Hepatocyte (in vitro differentiated cells): ENCODE data around the gene SPEG. TPM values are rescaled to one million over a fixed set of nuclear protein-coding genes. Genes with fewer than 3 reads are reported as not detected.
A peak's percentile ranks its signal among the peaks of the same experiment; 100 is the strongest.

ENCODE experiments used
- DNase-seq: peaks from one replicate; pipeline ENCODE4 v3.0.0-alpha.2; 2016; ENCODE audit warnings: low spot score
- H2AFZ ChIP-seq: fragments of 200-600 bp; sonication (generic); 2 replicates; pipeline ENCODE4 v1.6.0; 2016; ENCODE audit warnings: antibody characterized with exemption, mild to moderate bottlenecking
- H3K27ac ChIP-seq: fragments of 200-600 bp; sonication (generic); 2 replicates; pipeline ENCODE4 v1.5.1; 2016; ENCODE audit warnings: mild to moderate bottlenecking
- H3K27me3 ChIP-seq: fragments of 200-600 bp; sonication (generic); 2 replicates; pipeline ENCODE4 v1.6.1; 2016
- H3K36me3 ChIP-seq: fragments of 200-600 bp; sonication (generic); replicated peaks from 2 replicates; pipeline ENCODE4 v1.5.1; 2016; ENCODE audit warnings: low read depth; ENCODE audit not compliant: insufficient read depth
- H3K4me1 ChIP-seq: fragments of 200-600 bp; sonication (generic); 2 replicates; pipeline ENCODE4 v1.5.1; 2016; ENCODE audit warnings: mild to moderate bottlenecking, moderate library complexity; ENCODE audit not compliant: insufficient read depth
- H3K4me2 ChIP-seq: fragments of 200-600 bp; sonication (generic); 2 replicates; pipeline ENCODE4 v1.6.0; 2016
- H3K4me3 ChIP-seq: fragments of 200-600 bp; sonication (generic); 2 replicates; pipeline ENCODE4 v1.5.1; 2016; ENCODE audit warnings: mild to moderate bottlenecking
- H3K79me2 ChIP-seq: fragments of 200-600 bp; sonication (generic); 2 replicates; pipeline ENCODE4 v1.6.0; 2017; ENCODE audit warnings: mild to moderate bottlenecking
- H3K9me2 ChIP-seq: fragments of 200-600 bp; sonication (generic); replicated peaks from 2 replicates; pipeline ENCODE4 v1.6.0; 2017; ENCODE audit warnings: mild to moderate bottlenecking; ENCODE audit not compliant: insufficient read depth
- H3K9me3 ChIP-seq: fragments of 200-600 bp; sonication (generic); 2 replicates; pipeline ENCODE4 v1.5.1; 2016; ENCODE audit warnings: low read depth, mild to moderate bottlenecking
- H4K20me1 ChIP-seq: fragments of 200-600 bp; sonication (generic); 2 replicates; pipeline ENCODE4 v1.6.0; 2016; ENCODE audit warnings: mild to moderate bottlenecking; ENCODE audit not compliant: insufficient read depth, poor library complexity, severe bottlenecking
- CTCF ChIP-seq: fragments of 200-600 bp; sonication (generic); IDR thresholded peaks from 2 replicates; pipeline ENCODE4 v1.5.1; 2016; ENCODE audit warnings: antibody characterized with exemption, mild to moderate bottlenecking; ENCODE audit not compliant: poor library complexity
- EZH2 ChIP-seq: fragments of 200-600 bp; sonication (generic); IDR thresholded peaks from 2 replicates; pipeline ENCODE4 v1.6.1; 2016; ENCODE audit warnings: antibody characterized with exemption, mild to moderate bottlenecking, borderline replicate concordance
- EZH2phosphoT487 ChIP-seq: fragments of 200-600 bp; sonication (generic); IDR thresholded peaks from one replicate; pipeline ENCODE4 v1.6.1; 2018; ENCODE audit warnings: antibody characterized with exemption, mild to moderate bottlenecking, low read depth, moderate library complexity; ENCODE audit not compliant: unreplicated experiment, severe bottlenecking
- WGBS: methylation state at CpG from one replicate; pipeline ENCODE4 v1.1.6; 2016; ENCODE audit warnings: low lambda C conversion rate; ENCODE audit errors: missing lambda C conversion rate; 5-methylcytosine and 5-hydroxymethylcytosine counted together
- polyA plus RNA-seq: library from polyadenylated mRNA; unstranded; fragments of >200 nt; fragmentation: Nextera tagmentation; extraction: Ambion mirVana; gene quantifications from 2 replicates; pipeline ENCODE4 v1.2.1, GENCODE V29; 2016
- total RNA-seq: library from RNA; depleted of rRNA; stranded (reverse); fragments of >200 nt; gene quantifications from 2 replicates; pipeline ENCODE4 v1.2.3, GENCODE V29; 2014

The SPEG gene
- total and polyA plus RNA-seq, 2 experiments from 2014 or later: 21.6 to 40.0 TPM

- no peaks in the 10 kb centered on the region for H4K20me1 ChIP-seq
- H3K9me3 ChIP-seq: no peaks in the 10 kb centered on the region
- no peak overlapping the region for H3K4me3 ChIP-seq
- H3K9me2 ChIP-seq: no peaks in the 10 kb centered on the region
- WGBS: 62% methylated on average over 2 of the region's 4 CpGs
- no peak for TF ChIP-seq CTCF
- no peak for TF ChIP-seq EZH2phosphoT487
- no peak for TF ChIP-seq EZH2
- H3K27me3 ChIP-seq: peaks cover 15% of the 10 kb centered on the region
- DNase-seq: no peak
- peak overlapping the region; percentile 90 for H3K4me2 ChIP-seq
- no peaks in the 10 kb centered on the region for H3K36me3 ChIP-seq
- H2AFZ ChIP-seq: no peak overlapping the region
- peaks cover 29% of the 10 kb centered on the region for H3K4me1 ChIP-seq
- no peaks in the 10 kb centered on the region for H3K79me2 ChIP-seq
- no peak overlapping the region for H3K27ac ChIP-seq
These were observed 73.7 kb downstream of the SPEG start for GRCh38 chr2:219508444-219508734.

DNA sequence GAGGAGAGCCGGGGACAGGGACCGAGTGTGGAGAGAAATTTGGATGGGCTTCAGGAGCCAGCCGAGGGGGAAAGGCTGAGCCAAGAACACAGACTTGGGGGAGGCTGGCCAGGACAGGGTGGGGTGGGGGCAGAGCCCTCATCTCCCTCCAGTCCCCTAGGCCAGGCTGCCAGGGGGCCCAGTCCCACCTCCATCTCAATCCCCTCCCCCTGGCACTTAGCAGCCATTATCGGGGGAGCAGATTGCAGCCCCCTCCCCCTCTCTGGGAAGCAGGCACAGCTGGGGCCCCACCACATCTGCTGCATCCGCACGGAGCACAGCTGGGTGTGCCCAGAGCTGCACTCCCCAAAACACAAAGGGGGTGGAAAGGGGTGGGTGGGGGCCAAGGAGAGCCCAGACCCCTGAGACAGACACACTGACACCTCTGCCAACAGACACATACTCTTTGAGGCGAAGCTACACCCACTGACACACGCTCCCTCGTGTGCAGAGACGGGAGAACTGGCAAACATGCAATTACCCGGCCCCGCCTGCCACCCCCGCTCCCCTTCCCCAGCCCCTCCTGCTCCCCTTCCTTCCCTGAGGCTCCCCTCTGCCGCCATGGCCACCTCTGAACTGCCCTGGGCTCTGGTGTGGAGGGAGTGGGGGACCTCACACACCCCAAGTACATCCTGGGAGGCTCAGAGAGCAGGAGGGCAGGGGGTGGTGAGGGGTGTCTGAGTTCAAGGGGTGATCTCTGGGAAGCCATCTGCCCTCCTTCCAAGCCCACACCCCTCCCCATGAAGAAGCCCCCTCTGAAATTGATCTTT, 74.5 kb downstream of the SPEG start:
- Histone ChIP-seq H3K36me3 (no peaks in the 10 kb centered on the region), H2AFZ (no peak overlapping the region), H3K4me1 (peaks cover 33% of the 10 kb centered on the region), H3K79me2 (no peaks in the 10 kb centered on the region), H3K9me2 (no peaks in the 10 kb centered on the region), H3K27ac (no peak overlapping the region), H3K9me3 (no peaks in the 10 kb centered on the region), H3K4me2 (peak overlapping the region; percentile 90), H3K27me3 (peaks cover 23% of the 10 kb centered on the region), H4K20me1 (no peaks in the 10 kb centered on the region), H3K4me3 (no peak overlapping the region)
- TF ChIP-seq EZH2phosphoT487 (no peak), EZH2 (no peak), CTCF (no peak)
- no peak for DNase-seq
- 4% methylated on average over 4 of the region's 14 CpGs for WGBS

DNA sequence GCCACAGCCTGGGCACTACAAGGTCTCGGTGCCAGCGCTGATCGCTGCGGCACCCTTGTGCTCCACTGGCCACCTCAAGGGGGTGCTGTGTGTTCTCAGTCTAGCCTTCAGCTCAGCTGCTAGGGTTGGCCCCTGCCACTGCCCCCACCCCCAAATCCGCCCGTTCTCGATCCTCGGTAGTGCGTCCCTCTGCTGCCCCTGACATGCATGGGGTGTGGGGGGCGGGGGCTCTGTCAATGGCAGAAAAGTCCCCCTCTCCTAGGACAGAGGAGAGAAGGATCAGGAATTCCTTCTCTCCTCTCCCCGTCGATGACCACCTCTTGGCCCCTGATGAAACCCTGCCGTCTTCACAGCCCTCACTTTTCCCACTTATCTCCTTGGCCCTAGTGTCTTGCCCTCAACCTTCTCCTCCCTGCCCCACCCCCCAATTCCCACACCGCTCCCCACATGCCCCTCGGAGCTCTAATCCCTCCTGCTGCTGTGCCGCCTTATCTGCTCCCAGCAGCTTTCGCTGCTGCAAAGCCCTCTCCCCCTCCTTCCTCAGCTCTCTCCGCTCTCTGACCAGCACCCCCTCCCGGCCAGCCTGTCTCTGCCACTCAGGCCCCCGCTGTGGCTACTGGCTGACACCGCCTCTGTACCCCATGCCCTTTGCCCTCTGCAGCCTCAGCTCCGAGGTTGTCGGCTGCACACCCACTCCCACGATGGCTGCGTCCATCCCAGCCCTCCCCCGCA, 75.3 kb downstream of the SPEG start:
- Histone ChIP-seq H4K20me1 (no peaks in the 10 kb centered on the region), H3K27me3 (peaks cover 31% of the 10 kb centered on the region), H3K9me2 (no peaks in the 10 kb centered on the region), H3K4me3 (peak overlapping the region; percentile 24), H2AFZ (no peak overlapping the region), H3K4me1 (peaks cover 33% of the 10 kb centered on the region), H3K4me2 (peak overlapping the region; percentile 90), H3K36me3 (no peaks in the 10 kb centered on the region), H3K9me3 (no peaks in the 10 kb centered on the region), H3K27ac (no peak overlapping the region), H3K79me2 (no peaks in the 10 kb centered on the region)
- 7% methylated on average over 21 of the region's 26 CpGs for WGBS
- peak; percentile 82 for DNase-seq
- TF ChIP-seq EZH2phosphoT487 (no peak), EZH2 (no peak), CTCF (peak; percentile 68)
